ENCODE measurements around the gene AATK.

DNA sequence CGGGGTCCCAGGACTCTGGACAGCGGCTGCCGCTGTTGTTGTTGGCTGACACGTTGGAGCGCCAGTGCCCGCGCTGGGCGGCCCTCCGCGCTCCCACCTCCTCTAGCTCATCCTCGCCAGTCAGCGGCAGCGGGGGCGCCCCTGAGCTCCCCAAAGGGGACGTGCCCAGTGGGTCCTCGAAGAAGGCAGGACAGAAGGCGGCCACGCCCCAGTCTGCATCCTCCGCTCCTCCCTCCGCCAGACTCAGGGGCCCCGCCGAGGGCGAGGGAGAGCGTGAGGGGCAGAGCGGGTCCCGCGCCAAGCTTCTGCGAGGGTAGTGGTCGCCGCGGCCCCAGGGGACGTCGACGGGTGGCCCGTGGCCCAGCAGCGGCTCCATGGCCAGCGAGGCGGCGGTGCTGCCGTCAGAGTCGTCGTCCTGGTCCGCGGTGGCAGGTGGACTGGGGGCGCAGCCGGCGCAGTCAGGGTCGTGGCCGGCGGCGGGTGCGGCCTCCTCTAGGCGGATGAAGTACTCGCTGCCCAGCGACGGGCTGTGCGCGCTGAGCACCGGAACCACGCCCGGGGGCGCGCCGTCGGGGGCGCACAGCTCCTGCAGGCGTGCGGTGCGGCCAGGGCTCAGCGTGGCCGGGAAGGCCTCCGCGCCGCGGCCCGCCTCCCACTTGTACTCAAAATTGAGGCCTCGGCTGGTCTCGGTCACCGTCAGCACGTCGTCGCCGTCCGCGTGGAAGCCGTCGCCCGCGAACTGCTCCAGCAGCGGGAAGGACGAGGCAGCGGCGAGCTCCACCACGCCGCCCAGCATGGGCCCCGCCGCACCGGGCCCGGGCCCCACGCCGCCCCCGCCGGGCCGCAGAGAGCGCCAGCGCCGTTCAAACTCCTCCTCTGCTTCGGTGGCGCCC is 43.9 kb downstream of the AATK start:
- TF ChIP-seq CTCF (conservative IDR thresholded peaks at IDR 0.05) = no peak
- no peak for TF ChIP-seq ZFX (IDR thresholded peaks at IDR 0.05)

Measured in C4-2B (cell line).